22Rv1 (cell line): ENCODE measurements around the gene PPP2R5C.

Source experiments
- ZFX ChIP-seq: fragments of 450-650 bp; IDR thresholded peaks from 2 replicates; pipeline ENCODE4 v1.6.1; 2017; ENCODE audit warnings: antibody characterized with exemption, borderline replicate concordance
- TF ChIP-seq, protein P1 (sequence below): fragments of 450-650 bp; IDR thresholded peaks from 2 replicates; pipeline ENCODE4 v1.5.1; 2017; ENCODE audit warnings: mild to moderate bottlenecking

DNA sequence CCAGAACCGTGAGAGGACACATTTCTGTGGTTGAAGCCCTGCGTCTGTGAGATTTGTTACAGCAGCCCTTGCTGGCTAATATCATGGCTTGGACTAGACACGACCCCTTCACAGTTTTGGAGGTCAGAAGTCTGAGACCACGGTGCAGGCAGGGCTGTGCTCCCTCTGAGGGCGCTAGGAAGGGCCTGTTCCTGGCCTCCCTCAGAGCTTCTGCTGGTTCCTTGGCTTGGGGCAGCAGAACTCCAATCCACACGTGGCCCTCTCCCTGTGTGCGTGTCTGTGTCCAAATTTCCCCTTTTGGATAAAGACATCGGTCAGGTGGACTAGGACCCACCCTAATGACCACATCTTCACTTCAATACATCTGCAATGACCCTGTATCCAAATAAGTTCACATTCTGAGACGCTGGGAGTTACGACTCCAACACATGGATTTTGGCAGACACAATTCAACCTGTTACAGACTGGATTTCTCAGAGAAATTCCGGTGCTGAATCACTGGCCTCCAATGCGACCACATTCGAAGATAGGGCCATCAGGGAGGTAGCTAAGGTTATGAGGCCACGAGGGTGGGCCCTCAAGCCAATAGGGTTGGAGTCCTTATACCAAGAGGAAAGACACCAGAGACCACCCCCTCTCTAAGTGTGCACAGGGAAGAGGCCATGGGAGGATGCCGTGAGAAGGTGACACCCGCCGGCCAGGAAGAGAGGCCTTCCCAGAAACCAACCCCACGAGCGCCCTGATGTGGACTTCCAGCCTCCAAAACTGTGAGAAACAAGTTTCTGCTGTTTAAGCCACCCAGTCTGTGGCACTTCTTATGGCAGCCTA is 43.6 kb upstream of the PPP2R5C start:
- TF ChIP-seq, protein P1, sequence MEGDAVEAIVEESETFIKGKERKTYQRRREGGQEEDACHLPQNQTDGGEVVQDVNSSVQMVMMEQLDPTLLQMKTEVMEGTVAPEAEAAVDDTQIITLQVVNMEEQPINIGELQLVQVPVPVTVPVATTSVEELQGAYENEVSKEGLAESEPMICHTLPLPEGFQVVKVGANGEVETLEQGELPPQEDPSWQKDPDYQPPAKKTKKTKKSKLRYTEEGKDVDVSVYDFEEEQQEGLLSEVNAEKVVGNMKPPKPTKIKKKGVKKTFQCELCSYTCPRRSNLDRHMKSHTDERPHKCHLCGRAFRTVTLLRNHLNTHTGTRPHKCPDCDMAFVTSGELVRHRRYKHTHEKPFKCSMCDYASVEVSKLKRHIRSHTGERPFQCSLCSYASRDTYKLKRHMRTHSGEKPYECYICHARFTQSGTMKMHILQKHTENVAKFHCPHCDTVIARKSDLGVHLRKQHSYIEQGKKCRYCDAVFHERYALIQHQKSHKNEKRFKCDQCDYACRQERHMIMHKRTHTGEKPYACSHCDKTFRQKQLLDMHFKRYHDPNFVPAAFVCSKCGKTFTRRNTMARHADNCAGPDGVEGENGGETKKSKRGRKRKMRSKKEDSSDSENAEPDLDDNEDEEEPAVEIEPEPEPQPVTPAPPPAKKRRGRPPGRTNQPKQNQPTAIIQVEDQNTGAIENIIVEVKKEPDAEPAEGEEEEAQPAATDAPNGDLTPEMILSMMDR, result no peak
- no peak for TF ChIP-seq ZFX
